Measurements from ENCODE around the gene RAET1L.
"Not testable (repeated sequence)": the region's sequence is repeated elsewhere in the genome, so short reads cannot be mapped to it uniquely, and the experiment has no call there.

- TF ChIP-seq POLR2AphosphoS5 (IDR thresholded peaks at IDR 0.05; ENCODE audit: low read depth); CTCF (conservative IDR thresholded peaks at IDR 0.05; ENCODE audit: low read depth in 2 of 2); EZH2 (IDR thresholded peaks at IDR 0.05; ENCODE audit: low read depth, unreplicated experiment); REST (IDR thresholded peaks at IDR 0.05; ENCODE audit: unreplicated experiment): not testable (repeated sequence)
These were observed 3.5 kb downstream of the RAET1L start for GRCh38 chr6:150021870-150022269.

Data from GM23338 (cell line).